Keratinocyte (primary cell): Measurements from ENCODE around the gene TNFRSF4. TPM values are rescaled to one million over a fixed set of nuclear protein-coding genes. Genes with fewer than 3 reads are reported as not detected.

Experiments
- DNase-seq: peaks from one replicate; pipeline ENCODE4 v3.0.0-alpha.2; 2011; ENCODE audit warnings: low read depth, missing footprints, low spot score
- FAIRE-seq: peaks from 2 replicates; lab custom pipeline; 2011; peaks lifted over from hg19 to GRCh38; lab: Jason Lieb, UNC
- H2AFZ ChIP-seq: 2 replicates; pipeline ENCODE4 v1.6.0; 2012; ENCODE audit warnings: low read length, control low read depth, inconsistent platforms; ENCODE audit not compliant: control insufficient read depth
- H3K27ac ChIP-seq: 2 replicates; pipeline ENCODE4 v1.5.1; 2011; ENCODE audit warnings: low read length; ENCODE audit not compliant: control insufficient read depth, insufficient read depth
- H3K27me3 ChIP-seq: 3 replicates; pipeline ENCODE4 v1.6.0; 2011; ENCODE audit warnings: low read length; ENCODE audit not compliant: control insufficient read depth, insufficient read depth; ENCODE audit errors: extremely low read depth
- H3K36me3 ChIP-seq, 2 experiments: 2 replicates in 1 of 2; 3 replicates in 1 of 2; pipeline ENCODE4 v1.5.1; 2011; ENCODE audit warnings: low read length in 2 of 2, mild to moderate bottlenecking in 1 of 2; ENCODE audit not compliant: control insufficient read depth in 2 of 2, insufficient read depth in 2 of 2; ENCODE audit errors: extremely low read depth in 1 of 2
- H3K4me1 ChIP-seq: 3 replicates; pipeline ENCODE4 v1.5.1; 2011; ENCODE audit warnings: low read length; ENCODE audit not compliant: control insufficient read depth, insufficient read depth; ENCODE audit errors: extremely low read depth
- H3K4me2 ChIP-seq: 3 replicates; pipeline ENCODE4 v1.6.0; 2011; ENCODE audit warnings: low read depth, low read length; ENCODE audit not compliant: control insufficient read depth, insufficient read depth; ENCODE audit errors: extremely low read depth
- H3K4me3 ChIP-seq, 3 experiments: fragments of 200-600 bp in 1 of 3; sonication (generic) in 1 of 3; 2 replicates in 2 of 3; 3 replicates in 1 of 3; pipeline ENCODE4 v1.5.1; 2011 to 2016; ENCODE audit warnings: low read length in 3 of 3, mild to moderate bottlenecking in 3 of 3, control low read depth in 2 of 3, inconsistent platforms in 1 of 3, low read depth in 1 of 3, mixed read lengths in 1 of 3, mixed run types in 1 of 3, moderate library complexity in 1 of 3; ENCODE audit not compliant: control insufficient read depth in 2 of 3, insufficient read depth in 2 of 3; ENCODE audit errors: extremely low read depth in 1 of 3
- H3K79me2 ChIP-seq: 2 replicates; pipeline ENCODE4 v1.6.0; 2012; ENCODE audit warnings: low read length; ENCODE audit not compliant: control insufficient read depth, insufficient read depth
- H3K9ac ChIP-seq: 3 replicates; pipeline ENCODE4 v1.6.0; 2011; ENCODE audit warnings: low read length; ENCODE audit not compliant: control insufficient read depth, insufficient read depth; ENCODE audit errors: extremely low read depth
- H3K9me1 ChIP-seq: 3 replicates; pipeline ENCODE4 v1.6.0; 2011; ENCODE audit warnings: low read length; ENCODE audit not compliant: control insufficient read depth, insufficient read depth; ENCODE audit errors: extremely low read depth
- H3K9me3 ChIP-seq: 2 replicates; pipeline ENCODE4 v1.5.1; 2012; ENCODE audit warnings: low read depth, low read length; ENCODE audit not compliant: control insufficient read depth
- H4K20me1 ChIP-seq: 3 replicates; pipeline ENCODE4 v1.6.0; 2011; ENCODE audit warnings: low read length; ENCODE audit not compliant: control insufficient read depth, insufficient read depth; ENCODE audit errors: extremely low read depth
- CTCF ChIP-seq, 3 experiments: IDR thresholded peaks in 1 of 3; conservative IDR thresholded peaks in 1 of 3; optimal IDR thresholded peaks in 1 of 3; 2 replicates in 2 of 3; 3 replicates in 1 of 3; pipeline versions ENCODE3 to v1.5.1; 2011; ENCODE audit warnings: low read length in 3 of 3, mild to moderate bottlenecking in 3 of 3, moderate library complexity in 2 of 3, control low read depth in 1 of 3, inconsistent platforms in 1 of 3; ENCODE audit not compliant: insufficient read depth in 2 of 3; ENCODE audit errors: extremely low read depth in 1 of 3
- EZH2 ChIP-seq: IDR thresholded peaks from one replicate; pipeline ENCODE4 v1.6.1; 2012; ENCODE audit warnings: inconsistent platforms, mild to moderate bottlenecking, low read length, moderate library complexity
- dilution Hi-C: fragments of 300-500 bp; cut with MboI; formaldehyde crosslinking; loops from one replicate; pipeline ENCODE4 v1.7.0; 2020; ENCODE audit warnings: low sequenced_read_pairs; ENCODE audit not compliant: extremely low pct_ligation_motif_present
- polyA plus RNA-seq, 5 experiments: library from polyadenylated mRNA; depleted of rRNA in 3 of 5; stranded (reverse) in 3 of 5; stranded (forward) in 1 of 5; unstranded in 1 of 5; fragments of >200 nt; gene quantifications; 1 replicate in 1 of 5; 2 replicates in 3 of 5; 3 replicates in 1 of 5; pipeline versions ENCODE4 v1.2.1 to v1.2.3, GENCODE V29; 2011 to 2012; ENCODE audit warnings: missing spikeins in 2 of 5, low read depth in 1 of 5, low replicate concordance in 1 of 5

TNFRSF4 gene
- polyA plus RNA-seq, 1 donor (not counting 4 experiments of a cell fraction or from before 2014, with no cell fraction given), result not detected

- peaks cover 20% of the 10 kb centered on the region for H3K4me1 ChIP-seq
- H2AFZ ChIP-seq, result no peak overlapping the region
- DNase-seq (no peak), FAIRE-seq (no peak)
- no peak overlapping the region for H3K4me2 ChIP-seq
- no peaks in the 10 kb centered on the region for H3K27me3 ChIP-seq
- H3K27ac ChIP-seq, result no peak overlapping the region
- peaks cover 38 to 43% of the 10 kb centered on the region in 2 experiments for H3K36me3 ChIP-seq
- no peaks in the 10 kb centered on the region for H3K9me1 ChIP-seq
- H3K79me2 ChIP-seq, result peaks cover 18% of the 10 kb centered on the region
- no peaks in the 10 kb centered on the region for H3K9me3 ChIP-seq
- no peak overlapping the region for H3K4me3 ChIP-seq
- H4K20me1 ChIP-seq, result peaks cover 21% of the 10 kb centered on the region
- H3K9ac ChIP-seq, result no peak overlapping the region
- dilution Hi-C loops, result no loop called here
- TF ChIP-seq EZH2 (no peak), CTCF (optimal IDR thresholded peaks at IDR 0.05 in 1 of 3, IDR thresholded peaks at IDR 0.05 in 1 of 3, conservative IDR thresholded peaks at IDR 0.05 in 1 of 3; ENCODE audit: extremely low read depth in 1 of 3, insufficient read depth in 2 of 3, low read length in 3 of 3) (no peak)
Measured at GRCh38 chr1:1262071-1262470, 48.1 kb upstream of the TNFRSF4 start.

DNA sequence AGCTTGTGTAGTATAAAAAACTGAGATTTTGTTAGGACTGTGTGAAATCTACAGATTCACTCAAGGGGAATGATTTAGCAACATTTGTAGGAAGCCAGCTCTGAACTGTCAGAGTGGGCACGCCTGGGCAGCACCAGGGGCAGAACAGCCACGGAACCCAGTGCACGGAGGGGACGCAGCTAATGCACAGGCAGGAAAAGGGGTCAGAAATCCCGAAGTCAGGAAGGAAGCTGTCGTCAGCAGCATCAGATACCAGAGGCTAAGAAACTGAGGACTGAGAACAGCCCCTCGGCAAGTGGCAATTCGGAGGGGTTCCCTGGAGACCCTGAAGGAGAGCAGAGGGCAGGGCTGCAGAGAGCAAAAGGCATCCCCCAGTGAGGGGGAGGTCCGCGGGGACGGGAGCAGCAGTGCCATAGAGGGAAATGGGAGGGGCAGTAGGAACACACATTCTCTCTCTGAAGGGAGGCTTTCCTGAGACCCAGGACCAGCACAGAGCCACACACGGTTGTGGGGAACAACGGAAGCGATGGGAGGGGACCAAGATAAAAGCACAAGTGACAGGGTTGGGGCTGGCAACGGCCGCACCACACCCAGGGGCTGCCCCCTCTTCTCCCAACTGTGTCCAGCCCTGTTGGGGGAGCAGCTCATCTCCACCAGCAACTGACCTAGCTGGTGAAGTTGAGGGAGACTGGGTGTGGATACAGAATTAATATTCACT is 47.0 kb upstream of the TNFRSF4 start:
- Histone ChIP-seq H3K9me1 (no peaks in the 10 kb centered on the region), H3K79me2 (peaks cover 15% of the 10 kb centered on the region), H3K9ac (no peak overlapping the region), H3K4me3 (no peak overlapping the region), H3K27ac (no peak overlapping the region), H3K4me1 (peaks cover 20% of the 10 kb centered on the region), H2AFZ (no peak overlapping the region), H3K36me3 (peaks cover 42% of the 10 kb centered on the region in 2 experiments), H3K4me2 (no peak overlapping the region), H3K27me3 (no peaks in the 10 kb centered on the region), H3K9me3 (no peaks in the 10 kb centered on the region), H4K20me1 (peaks cover 20% of the 10 kb centered on the region)
- TF ChIP-seq EZH2 (no peak), CTCF (optimal IDR thresholded peaks at IDR 0.05 in 1 of 3, IDR thresholded peaks at IDR 0.05 in 1 of 3, conservative IDR thresholded peaks at IDR 0.05 in 1 of 3; ENCODE audit: extremely low read depth in 1 of 3, insufficient read depth in 2 of 3, low read length in 3 of 3) (no peak)
- dilution Hi-C loops, result no loop called here
- DNase-seq, result no peak
- FAIRE-seq, result no peak
